HG03378 (cell line): ENCODE measurements around the gene NUP58.
"Not testable (repeated sequence)": the region's sequence is repeated elsewhere in the genome, so short reads cannot be mapped to it uniquely, and the experiment has no call there.

ENCODE experiments used
- ATAC-seq: cut with Tn5 transposase; IDR thresholded peaks from one replicate; pipeline ENCODE4 v1.9.1; 2021; ENCODE audit warnings: mild to moderate bottlenecking, moderate library complexity; ENCODE audit not compliant: unreplicated experiment

The NUP58 gene

DNA sequence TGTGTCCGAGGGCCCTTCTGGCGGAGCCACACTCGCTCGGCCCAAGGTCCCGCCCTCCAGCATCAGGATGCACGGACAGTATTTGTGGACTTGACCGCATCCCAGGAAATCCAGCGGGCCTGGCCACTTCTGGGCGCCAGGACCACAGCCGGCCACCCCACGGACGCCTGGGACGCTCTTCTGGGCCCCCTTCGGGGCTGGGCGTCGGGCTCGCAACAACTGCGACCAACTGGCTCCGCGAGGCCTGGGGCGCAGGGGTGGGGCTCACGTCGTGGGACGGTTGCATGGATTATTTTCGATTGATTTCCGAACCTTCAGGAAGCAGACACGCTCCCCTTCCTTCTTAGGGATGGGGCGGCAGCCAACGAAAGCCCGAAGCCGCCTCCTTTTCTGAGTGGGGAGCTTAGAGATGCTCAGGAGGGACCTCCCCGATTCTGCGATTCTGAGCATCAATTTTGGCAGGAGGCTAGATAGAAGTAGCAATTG lies 521 bp upstream of the NUP58 start:
- peak; percentile 25 for ATAC-seq

DNA sequence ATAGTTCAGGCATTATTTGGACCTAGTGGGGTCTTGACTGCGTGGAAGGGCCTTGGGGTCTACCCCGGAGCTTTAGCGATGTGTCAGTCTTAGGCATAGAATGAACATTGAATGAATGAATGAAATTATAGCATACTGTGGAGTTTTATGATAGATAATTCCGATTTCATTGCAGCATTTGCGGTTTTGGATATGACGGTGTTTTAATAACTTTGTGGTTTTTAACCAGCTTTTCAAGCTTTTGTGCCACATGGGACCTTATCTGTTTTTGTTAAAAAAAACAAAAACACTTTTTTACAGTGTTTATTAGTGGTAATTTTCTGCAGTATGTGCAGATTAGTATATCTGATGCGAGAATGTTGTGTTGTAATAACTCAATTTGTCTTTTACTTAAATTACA lies 696 bp downstream of the NUP58 start:
- no peak for ATAC-seq

DNA sequence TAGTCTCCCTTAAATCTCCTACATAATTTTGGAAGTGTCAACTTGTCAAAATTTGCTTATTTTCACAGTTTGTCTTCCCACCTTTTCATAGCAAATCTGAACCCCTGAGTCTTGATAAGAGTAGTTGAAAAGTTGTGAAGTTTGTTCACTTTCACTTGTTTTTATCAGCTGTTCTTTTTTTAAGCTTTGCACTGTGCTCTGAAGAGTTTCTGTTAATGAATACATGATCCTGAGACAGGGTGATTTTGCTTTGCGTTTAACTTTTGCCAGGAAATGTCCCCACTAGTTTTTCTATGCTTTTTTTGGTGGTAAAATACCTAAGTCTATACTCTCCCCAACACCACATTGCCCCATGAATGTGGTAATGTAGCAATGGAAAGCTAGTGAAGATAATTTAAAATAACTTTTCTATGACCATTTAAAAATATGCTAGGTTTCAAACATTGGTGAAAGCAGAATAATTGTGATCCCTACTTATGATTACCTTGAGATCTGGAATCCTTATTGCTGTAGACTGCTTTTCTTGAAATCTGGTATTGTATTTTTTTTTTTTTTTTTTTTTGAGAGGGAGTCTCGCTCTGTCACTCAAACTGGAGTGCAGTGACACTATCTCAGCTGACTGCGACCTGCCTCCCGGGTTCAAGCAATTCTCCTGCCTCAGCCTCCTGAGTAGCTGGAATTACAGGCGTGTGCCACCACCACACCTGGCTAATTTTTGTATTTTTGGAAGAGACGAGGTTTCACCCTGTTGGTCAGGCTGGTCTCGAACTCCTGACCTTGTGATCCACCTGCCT lies 5.4 kb downstream of the NUP58 start:
- no peak for ATAC-seq

DNA sequence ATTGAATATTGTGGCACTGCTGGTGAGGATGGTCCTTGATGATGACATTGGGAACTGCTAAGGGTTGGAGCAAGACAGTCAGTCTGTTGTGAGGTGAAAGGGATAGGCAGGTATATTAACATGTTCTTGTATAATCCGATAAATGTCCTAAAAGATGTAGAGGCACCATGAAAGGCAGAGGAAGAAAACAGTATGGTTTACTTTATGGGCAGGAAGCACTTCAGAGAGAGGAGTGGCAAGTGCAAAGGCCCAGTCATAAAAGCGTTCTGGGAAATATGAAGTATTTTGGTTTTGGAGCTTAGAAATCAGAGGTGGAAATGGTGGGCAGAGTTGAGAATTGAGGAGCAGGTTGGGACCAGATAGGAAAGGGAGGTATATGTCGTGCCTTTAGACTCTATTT lies 9.5 kb downstream of the NUP58 start:
- no peak for ATAC-seq

DNA sequence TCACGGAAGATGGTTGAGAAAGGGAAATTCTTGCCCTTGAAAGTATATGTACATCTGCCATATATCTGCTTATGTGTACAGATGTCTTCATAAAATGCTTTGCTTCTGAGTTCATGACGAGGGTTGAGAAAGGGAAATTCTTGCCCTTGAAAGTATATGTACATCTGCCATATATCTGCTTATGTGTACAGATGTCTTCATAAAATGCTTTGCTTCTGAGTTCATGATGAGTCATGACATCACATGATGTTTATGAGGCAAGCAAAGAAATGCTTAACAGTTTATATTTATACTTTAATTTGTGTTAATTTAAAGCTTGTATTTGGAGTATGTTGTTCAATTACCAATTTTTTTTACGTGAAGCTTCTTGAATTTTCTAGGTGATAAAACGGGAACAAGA lies 17.5 kb downstream of the NUP58 start:
- not testable (repeated sequence) for ATAC-seq

DNA sequence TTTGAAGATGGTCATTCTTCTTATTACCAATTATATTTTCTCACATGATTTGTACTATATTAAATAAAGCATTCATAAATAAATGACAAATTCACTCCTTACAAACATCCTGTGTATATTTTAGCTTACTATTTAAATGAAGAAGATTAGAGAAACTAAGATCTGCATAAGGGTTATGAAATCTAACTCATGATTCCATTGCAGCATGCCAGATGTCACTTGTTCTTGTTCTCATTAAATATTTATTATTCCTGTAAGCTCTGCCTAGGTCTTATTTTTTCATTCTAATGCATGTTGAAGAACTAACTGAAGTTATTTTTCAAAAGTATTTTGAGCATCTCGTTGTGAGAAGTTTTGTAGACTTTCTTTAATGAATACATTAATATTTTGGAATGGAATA lies 18.3 kb downstream of the NUP58 start:
- no peak for ATAC-seq

DNA sequence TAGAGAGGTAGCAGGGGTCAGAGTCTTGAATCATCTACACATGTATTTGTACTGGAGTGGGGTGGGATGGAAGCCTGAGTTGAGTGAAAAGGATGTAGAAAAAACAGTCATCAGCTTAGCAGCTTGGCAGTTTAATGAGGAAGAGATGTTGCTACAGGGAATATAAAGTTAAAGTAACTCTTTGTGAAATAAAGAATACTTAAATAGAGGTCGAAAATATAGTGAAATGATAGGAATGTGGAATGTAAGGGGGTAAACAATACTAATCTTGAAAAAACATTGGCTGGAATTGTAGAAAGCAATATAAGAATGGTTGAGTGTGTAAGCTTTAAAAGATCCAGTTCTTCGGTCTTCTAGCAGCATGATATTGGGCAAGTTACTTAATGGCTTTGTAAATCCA lies 22.7 kb downstream of the NUP58 start:
- ATAC-seq, result no peak

DNA sequence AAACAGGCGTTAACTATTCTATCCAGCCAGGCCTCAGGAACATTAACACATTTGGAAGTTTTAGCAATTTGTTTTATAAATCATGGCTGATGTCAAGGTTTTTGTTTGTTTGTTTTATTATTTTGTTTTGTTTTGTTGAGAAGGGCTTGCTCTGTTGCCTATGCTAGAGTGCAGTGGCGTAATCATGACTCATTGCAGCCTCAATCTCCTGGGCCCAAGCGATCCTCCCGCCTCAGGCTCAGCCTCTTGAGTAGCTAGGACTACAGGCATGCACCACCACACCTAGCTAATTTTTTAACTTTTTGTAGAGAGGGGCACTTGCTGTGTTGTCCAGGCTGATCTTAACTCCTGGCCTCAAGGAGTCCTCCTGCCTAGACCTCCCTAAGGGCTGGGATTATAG lies 28.3 kb downstream of the NUP58 start:
- no peak for ATAC-seq

DNA sequence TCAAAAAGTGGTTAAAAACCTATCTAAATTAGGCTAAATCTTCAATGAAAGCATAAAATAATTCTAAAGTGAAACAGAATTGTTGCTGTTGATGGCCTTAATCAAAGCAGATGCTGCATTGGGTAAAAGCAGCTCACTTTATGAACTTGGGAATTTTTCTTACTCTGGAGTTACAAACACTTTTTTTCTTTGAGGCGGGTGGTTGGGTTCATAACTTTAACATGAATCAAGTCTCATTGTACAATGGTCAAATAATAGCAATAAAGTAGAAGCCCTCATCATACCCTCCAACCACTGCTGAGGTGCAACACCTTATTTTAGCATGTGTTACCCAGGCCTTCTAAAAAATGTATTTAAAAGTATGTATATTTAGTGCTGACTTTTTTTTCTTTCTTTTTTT lies 29.1 kb downstream of the NUP58 start:
- no peak for ATAC-seq

DNA sequence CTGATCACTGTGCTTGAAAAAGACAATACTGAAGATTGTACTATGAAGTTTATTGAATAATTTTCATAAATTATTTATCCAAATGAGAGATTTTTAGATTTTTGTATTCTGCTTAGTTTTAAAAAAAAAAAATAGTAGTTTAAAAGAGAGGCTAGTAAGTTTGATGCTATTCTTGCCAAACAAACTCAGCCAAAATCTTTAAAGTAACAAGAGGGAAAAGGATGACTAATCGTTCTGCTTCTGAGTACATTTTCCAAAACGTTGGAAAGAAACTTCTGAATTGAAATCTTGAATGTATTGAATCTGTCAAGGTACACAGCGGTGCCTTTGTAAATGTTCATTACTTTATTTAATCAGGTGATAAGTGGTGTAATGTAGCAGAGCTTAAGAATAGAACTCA lies 34.4 kb downstream of the NUP58 start:
- no peak for ATAC-seq

DNA sequence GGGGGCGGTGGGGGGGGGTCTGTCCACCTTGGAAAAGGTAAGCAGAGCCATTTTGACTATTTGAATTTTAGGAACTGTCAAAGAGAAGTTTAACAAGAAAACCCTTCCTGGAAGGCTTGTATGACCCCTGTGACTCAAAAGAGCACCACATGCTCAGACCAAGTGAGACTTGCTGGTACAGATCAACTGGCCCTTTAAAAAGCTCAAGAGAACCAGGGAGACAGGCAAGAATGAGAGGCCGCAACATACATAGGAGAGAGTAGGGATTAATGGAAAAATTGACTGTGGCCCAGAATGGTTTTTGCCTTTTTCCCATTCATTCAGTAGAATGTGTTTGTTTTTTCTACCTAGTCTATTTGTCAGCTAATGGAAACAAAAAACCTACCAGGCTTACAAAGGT lies 44.2 kb downstream of the NUP58 start:
- no peak for ATAC-seq

DNA sequence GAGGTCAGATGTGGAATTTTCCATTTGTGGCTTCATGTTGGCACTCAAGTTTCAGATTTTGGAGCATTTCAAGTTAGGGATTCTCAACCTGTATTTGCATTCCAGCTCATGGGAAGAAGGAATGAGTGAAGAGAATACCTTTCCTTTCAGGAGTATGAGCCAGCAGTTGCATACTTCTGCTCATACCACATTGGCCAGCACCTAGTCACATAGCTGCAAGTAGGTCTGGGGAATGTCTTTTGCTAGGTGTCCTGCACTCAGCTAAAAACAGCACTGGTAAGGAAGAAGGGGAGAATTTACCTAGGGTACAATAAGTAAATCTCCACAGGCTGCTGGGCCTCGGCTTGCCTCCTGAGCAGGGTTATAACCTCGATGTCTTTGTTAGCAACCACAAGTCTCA lies 45.7 kb downstream of the NUP58 start:
- no peak for ATAC-seq

DNA sequence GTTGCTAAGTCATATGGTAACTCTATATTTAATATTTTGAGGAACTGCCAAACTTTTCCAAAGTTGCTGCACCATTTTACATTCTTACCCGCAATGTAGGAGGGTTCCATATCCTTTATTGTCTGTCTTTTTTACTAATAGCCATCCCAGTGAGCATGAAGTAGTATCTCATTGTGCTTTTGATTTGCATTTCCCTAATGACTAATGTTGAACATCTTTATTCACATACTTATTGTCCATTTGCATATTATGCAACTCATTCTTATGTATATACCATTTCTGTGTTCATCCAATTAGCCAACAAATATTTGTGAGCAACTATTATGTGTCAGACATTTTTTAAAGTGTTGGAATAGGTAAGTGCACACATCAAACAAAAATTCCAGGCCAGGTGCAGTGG lies 50.0 kb downstream of the NUP58 start:
- no peak for ATAC-seq

DNA sequence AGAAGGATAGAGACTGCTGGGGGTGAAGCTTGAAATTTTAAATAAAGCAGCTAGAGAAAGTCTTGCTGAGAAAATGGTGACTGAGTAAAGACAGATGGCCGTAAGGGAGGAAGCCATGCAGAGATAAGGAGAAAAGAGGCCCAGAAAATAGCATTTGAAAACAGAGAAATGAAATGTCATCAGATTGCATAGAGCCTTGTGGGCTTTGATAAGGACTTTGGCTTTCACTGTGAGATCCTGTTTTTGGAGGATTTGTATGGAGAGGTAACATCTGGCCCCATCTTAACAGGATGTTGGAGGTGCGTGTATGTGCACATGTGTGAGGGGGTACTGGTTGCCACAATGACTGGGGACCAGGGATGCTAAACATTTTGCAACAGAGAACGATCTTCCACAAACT lies 50.8 kb downstream of the NUP58 start:
- ATAC-seq, result no peak

DNA sequence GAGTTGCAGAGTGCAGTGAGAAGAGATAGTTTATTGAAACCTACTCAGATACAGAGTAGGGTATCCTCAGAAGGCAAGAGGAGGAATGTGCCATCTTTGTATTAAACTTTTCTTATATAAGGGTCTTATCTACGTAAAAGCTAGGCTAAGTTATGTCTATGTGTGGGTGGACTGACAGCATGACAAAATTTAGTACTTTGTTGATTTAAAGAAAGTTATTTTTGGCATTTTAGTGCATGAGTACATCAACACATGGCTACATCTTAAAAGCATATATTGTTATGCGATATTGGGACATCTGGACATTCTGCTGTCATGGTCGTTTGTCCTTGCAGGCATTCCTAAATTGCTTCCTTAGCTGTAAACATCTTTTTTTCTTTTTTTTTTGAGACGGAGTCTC lies 51.4 kb downstream of the NUP58 start:
- ATAC-seq, result no peak

DNA sequence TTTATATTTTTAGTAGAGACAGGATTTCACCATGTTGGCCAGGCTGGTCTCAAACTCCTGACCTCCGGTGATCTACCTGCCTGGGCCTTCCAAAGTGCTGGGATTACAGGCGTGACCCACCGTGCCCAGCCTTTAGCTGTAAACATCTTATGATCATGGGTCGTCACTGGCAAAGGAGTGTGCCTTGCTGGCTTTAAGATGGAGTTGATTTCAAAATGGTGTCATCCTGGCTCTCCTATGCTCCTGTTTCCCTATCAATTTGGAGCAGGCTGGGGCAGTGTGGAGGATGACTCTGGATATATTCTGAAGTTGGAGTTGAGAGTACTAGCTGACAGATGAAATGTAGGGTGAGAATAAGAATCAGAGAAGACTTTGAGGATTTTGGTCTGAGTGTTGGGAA lies 51.9 kb downstream of the NUP58 start:
- no peak for ATAC-seq

DNA sequence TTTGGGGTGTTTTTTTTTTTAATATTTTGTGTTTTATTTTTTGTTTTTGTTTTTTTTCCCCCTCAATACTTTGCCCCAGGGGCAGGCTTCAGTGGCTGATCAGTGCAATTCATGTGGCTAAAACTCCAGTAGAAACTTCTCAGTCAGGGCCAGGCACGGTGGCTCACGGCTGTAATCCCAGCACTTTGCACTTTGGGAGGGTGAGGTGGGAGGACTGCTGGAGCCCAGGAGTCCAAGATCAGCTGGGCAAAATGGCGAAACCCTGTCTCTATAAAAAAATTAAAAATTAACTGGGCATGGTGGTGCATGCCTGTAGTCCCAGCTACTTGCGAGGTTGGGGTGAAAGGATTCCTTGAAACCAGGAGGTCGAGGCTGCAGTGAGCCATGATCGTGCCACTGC lies 53.0 kb downstream of the NUP58 start:
- ATAC-seq, result no peak

DNA sequence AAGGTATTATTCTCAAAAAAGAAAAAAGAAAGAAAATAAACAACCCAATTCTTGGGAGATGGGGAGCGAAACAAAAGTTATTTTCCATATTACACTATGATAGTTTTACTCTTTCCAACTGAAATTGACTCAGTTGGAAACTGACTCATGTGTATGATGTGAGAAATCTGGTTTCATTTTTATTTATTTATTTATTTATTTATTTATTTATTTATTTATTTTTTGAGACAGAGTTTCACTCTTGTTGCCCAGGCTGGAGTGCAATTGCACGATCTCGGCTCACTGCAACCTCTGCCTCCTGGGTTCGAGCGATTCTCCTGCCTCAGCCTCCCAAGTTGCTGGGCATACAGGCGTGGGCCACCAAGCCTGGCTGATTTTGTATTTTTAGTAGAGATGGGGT lies 59.0 kb downstream of the NUP58 start:
- ATAC-seq, result not testable (repeated sequence)

DNA sequence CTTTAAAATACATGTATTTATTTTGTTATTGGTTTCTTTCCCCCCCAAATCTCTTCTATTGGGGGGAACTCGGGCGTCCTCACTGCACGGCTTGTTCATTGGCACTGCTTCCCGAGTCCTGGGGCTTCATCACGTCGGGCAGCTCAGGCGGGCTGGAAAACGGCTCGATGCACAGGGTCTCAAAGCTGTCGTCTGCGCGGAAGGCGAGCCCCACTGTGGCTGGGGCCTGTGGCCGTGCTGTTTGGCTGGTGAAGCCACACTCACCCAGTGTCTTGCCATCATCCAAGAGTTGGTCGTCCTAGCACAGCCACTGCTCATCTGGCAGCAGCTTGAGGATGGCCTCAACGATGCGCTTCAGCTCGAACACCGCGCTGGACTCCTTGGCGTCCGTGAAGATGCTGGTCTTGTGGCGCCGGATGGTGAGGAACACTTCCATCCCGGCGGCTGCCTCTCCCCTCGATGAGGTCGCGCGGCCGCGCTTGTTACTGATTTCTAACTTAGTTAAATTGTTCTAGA lies 64.4 kb downstream of the NUP58 start:
- ATAC-seq, result no peak

DNA sequence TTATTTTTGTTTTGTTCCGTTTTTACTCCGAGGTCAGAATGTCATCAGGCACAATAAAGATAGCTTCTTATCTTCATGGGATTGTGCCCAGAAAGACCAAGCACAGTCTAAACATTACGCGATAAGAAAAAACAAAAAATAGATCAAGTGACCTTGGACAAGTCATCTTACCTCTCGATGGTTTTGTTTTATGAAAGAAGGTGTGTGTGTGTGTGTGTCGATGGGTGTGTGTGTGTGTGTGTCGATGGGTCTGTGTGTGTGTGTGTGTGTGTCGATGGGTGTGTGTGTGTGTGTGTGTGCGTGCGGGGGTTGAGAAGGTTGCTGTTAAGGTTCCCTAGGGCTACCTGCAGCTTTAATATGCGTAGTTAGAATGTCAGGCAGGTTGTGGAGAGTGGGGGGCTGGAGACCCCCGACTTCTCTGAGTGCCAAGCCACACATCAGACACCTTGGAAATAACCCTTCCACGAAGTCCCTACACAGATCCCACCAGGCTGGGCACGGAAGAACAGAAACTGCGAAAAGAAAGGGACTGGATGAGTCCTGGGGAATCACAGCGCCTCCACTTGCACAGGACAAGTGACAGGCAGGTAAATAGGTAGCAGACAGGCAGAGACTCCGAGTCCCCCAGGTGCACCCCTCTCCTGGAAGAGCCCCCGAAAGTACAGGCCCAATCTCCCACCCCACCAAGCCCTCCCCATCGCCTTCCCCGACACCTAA lies 69.9 kb downstream of the NUP58 start:
- ATAC-seq, result no peak

DNA sequence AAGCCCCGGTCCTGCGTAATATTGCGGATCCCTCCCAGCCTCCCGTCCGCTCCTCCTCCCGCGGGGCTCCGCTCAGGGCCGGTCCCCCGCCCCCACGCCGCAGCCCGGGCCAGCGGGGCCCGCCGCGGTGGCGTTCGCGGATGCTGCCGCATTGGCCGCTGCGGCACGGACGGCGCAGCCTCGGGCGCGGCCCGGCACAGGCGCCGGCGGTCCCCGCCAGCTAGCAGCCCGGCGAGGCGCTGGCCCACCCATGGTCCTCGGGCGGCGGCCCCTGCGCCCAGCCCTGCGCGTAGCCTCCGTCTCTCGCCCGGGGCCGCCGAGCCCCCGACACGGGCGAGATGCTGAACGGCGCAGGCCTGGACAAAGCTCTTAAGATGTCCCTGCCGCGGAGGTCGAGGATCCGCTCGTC lies 70.5 kb downstream of the NUP58 start, which contains the start of gene ATP8A2:
ATP8A2 (plus strand) TSS at position 100 of the 409 bp plus-strand sequence; CDS start at position 339, 239 bp downstream.
- ATAC-seq, result no peak
